GM18519 (cell line): ENCODE measurements around the gene FNDC1.
"Not testable (repeated sequence)": the region's sequence is repeated elsewhere in the genome, so short reads cannot be mapped to it uniquely, and the experiment has no call there.

Experiments
- ATAC-seq: cut with Tn5 transposase; IDR thresholded peaks from one replicate; pipeline ENCODE4 v1.9.1; 2021; ENCODE audit warnings: mild to moderate bottlenecking, moderate library complexity; ENCODE audit not compliant: unreplicated experiment, low FRiP score

FNDC1 gene

DNA sequence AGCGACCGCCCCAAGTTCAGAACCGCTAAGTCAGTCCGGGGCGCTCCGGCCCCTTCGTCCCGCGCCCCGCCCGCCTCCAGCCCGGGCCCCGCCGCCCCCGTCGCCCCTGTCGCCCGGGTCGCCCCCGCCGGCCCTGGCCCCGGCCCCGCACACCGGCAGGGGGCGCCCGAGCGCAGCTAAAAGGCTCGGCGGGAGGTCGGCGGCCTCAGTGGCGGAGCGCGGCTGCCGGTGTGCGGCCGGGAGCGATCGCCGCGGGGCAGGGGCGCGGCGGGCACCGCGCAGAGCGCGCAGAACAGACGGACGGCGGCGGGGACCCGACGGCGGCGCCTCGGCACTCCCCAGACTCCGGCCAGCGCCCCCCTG lies at the start of gene FNDC1:
Gene FNDC1, plus strand, starts transcription at position 208 of the 363 bp plus-strand sequence. CDS start 197 bp downstream, outside the sequence.
- ATAC-seq = no peak

DNA sequence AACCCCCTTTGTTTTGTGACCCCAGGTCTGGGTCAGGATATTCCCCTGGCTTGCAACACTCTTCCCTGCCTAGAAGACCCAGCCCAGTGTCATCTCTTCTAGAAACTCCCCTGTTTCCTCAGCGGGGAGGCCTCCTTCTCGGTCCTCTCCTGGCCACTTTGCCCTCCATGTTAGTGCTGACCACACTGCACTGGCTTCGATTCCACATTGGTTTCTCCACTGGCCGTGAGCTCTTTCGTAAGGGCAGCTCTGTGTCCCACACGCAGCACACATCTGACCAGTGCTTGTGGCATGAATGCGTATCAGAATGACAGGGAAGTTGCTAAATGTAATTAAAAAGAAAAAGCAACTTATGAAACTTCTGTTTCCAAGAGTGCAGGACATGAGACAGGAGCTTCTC lies 49.4 kb upstream of the FNDC1 start:
- ATAC-seq = no peak

DNA sequence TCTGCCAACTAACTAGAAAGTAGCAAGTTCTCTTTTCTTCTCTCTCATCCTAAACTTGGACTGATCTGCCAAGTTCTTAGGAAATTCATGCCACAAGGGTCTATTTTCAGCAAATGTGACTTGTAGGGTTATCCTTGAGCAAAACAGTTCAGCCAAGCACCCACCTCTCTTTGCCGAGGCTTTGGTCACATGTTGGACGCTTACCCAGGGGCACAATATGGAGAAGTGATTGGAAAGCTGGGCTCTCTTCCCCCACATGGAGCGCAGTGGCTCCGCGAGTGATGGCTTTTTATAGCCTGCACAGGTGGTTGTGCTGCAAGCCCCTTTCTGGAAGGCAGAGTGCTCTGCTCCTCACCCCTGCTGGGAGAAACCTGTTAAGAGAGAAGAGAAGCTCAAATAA lies 47.7 kb upstream of the FNDC1 start:
- no peak for ATAC-seq

DNA sequence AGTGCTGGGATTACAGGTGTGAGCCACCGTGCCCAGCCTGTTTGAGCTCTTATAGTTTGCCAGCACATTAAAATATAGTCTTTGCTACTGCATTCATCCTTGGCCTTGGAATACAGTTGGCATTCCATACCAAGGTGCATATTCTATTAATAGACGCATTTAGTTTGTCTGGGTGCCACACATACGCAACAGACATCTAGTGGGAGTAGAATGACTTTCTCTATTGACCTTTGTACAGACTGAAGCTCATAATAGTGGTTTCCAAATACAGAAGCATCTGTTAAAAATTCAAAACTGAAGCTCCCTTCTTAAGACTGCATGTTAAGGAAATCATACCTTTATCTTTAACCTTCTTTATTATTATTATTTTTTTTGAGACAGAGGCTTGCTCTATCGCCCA lies 46.7 kb upstream of the FNDC1 start:
- ATAC-seq = no peak

DNA sequence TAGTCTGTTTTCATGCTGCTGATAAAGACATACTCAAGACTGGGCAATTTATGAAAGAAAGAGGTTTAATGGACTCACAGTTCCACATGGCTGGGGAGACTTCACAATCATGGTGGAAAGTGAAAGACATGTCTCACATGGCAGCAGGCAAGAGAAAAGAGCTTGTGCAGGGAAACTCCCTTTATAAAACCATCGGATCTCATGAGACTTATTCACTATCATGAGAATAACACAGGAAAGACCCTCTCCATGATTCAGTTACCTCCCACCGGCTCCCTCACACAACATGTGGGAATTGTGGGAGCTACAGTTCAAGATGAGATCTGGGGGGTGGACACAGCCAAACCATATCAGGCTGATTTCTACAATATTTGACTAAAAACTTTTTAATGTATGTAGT lies 45.4 kb upstream of the FNDC1 start:
- ATAC-seq = not testable (repeated sequence)

DNA sequence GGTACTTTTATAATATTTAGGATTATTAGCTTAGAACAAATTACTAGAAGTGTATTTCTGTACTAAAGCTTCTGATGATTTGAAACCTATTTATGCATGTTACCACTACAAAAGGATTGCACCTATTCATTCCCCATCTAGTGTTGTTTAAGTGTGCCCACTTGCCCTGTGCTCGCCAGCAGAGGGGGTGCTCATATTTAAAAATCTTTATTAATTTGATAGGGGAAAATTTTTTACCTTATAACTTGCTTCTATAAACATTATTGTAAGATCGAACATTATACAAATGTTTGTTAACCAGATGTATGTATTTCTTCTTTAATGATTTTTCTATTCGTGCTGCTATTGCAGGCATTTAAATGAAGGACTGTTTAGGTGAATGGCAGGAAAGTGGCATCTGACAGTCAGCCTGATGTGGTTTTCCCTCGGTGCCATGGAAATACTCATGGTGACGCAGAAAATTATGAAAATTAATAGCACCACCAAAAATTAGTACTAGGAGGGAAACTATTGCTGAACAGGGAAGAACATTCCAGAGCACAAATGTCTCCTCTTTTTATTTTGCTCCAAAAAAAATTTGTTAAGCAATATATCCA lies 44.1 kb upstream of the FNDC1 start:
- ATAC-seq = no peak

DNA sequence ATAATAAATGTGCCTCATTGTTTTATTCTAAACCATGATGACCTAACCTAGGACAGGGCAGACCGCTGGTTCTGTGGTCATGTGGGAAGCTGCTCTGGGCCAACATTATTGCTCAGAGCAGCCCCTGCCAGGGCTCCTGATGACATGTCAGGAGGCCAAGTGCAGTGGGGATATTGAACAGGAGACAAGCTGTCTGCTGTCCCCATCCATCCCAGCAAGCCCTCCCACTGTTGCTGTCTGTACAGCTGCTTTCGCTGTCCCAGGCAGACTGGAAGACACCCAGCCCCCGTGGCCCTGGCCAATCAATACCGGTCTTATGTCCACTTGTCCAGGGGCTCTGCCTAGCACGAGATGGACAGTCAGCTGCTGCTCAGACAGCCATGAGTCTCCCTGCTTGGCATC lies 43.2 kb upstream of the FNDC1 start:
- no peak for ATAC-seq

DNA sequence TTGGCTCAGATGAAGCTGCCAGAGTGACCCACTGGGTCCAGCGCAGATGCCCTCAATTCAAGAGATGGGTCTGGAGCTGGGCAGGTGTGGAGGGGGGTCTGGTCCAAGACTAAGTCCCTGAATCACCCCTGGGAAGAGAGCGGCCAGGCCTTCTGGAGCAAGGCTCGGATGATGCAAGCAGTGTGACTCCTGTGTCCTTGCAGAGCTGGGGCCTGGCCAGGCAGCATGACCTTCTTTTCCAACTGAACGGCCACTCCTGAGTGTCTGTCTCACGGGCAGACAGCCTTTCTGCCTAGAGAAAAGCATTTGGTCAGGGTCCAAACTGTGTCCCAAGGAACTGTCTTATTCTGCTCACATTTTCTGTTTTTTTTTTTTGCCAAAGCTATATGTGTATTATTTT lies 42.6 kb upstream of the FNDC1 start:
- no peak for ATAC-seq

DNA sequence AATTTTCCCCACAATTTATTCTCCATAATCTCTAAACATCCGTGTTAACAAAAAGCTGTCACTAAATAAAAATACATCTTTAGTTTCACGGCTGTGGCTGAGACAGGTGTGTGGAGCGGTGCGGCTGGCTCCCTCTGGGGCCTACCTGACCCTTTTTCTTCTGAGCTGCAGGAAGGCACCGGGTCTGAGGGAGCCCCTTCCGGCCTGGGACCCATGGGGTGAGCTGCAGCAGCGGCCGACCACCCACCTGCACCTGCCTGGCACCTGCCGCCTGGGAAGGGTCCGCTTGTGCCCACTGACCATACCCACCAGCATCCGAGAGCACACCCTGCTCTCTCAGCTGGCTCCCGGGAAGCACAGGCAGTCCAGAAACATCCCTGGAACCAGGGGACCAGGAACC lies 41.5 kb upstream of the FNDC1 start:
- ATAC-seq = no peak

DNA sequence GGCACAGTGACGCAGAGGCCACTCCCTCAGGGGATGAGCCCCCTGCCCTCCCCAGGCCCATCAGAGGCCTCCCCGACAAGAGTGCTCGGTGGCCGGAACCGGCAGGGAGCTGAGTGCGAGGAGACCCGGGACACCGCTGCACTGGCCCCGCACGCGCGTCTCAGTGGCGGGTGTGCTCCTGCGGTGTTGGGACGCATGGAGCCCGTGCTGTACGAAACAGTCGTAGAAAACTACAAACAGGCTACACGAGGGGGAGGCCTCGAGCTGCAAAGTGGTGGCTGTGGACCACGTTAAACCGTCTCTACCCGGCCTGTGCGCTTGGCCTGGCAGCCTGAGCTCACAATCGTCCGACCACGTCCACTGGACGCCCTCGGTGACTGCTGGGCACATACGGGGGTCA lies 40.2 kb upstream of the FNDC1 start:
- ATAC-seq = no peak

DNA sequence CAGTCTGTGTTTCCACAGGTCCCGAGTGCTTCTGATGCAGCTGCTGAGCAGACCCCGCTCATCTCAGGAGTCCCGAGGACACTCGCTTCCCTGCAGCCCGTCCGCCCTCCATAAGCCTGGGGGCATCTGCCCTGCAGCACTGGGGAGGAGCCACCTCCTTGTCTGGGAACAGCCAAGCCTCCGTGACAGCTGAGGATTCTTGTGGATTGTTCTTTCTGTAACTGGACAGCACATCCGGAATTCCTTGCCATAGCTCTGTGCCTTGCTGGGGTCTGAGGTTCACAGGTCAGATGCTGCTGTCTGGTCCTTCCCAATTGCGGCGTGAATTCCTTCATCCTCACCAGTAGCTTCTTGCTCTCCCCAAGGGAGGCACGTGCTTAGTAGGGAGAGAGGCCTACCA lies 38.4 kb upstream of the FNDC1 start:
- ATAC-seq = no peak

DNA sequence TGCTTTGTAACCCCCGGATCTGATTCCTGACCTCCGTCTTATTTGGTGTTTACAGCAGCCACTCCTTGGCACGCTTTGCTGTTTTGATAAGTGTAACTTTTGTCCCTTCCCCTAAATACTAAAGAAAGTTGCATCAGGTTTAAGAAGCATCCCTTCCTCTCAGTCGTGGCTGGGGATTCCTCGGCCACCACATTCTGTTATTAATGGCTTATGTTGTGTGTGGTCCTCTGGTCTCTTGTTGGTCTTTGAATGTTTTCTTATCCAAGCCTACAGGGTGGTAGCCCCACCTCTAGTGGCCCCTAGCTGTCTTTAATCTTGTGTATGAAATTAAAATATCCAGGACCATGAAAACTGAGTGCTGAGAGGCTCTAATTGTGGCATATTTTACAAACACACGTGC lies 37.5 kb upstream of the FNDC1 start:
- no peak for ATAC-seq

DNA sequence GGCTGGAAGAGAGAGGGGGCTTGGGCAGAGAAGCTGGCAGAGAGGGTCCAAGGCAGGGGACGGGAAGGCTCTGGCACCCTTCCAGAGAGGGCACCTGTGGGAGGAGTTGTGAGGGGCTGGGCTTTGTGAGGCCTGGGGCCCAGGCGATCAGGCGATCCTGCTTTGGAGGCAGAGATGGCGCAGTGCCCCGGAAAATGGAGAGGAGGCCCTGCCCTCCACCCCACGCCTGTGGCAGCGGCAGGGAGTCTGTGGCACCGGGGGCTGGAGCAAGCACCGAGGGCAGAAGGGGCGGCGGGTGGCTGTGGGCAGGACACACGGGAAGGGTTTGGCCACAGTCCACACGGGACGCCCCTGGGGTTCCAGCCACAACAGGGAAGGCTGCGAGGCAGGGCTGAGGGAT lies 36.5 kb upstream of the FNDC1 start:
- no peak for ATAC-seq

DNA sequence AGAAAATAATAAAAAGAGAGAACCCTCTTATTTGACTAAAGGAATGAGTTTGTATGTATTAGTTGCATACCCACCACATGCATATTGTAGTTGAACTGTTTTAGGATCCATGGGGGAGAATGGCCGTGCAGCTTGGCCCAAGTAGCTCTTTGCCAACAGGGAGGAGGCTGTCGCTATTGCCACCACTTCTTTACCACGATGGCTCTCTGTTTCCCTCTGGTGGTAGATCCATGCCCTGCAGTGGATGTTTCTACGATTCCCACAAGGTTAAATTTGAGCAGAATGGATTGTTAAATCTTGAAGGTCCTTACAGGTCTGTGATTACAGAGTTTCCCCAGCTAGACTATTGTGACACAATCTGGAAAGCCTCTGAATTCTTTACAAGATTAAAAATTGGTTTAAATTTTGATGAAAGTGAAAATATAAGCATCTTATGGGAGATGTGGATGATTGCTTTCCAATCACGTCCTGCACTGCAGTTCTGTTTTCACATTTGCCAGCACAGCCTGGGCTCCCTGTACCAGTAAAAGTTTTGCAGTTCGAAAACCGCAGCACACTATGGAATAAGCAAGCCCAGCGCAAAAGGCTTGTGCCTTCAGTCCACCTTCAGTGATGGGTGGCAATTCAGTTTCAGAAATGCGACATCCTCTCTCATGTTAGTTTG lies 34.4 kb upstream of the FNDC1 start:
- peak; percentile 76 for ATAC-seq

DNA sequence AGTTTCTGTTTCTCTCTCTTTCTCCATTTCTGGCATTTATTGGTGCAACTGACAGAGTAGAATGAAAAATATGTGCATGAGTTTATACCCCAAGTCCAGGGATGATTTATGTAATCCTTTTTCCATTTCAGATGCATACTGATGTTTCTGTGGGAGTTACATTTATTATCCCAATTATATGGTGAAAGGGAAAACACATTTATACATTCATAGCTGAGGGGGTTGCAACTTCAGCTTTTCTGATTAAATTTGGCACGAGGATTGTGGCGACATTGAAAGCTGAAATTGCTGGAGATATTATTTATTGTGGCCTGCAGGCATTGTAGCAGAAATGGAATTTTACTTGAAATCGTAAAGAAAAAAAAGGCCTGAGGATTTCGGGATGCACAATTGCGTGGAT lies 31.5 kb upstream of the FNDC1 start:
- no peak for ATAC-seq

DNA sequence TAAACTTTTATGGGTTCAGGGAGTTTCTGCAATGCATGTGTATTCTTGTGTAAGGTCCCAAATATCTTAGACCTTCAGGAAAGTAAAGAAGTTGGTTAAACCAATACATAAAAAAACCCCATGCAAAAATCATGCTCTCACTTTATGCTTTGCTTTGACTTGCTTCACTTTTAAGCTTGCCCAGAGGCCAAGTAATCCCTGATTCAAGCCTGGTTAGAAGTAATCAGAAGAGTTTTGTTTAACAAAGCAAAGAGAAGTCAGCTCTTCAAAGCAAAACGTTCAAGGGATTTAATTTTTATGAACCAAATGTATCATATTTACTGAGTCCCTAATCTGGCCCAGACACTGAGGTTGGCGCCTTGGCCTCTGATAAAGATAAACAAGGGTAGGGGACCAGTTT lies 26.7 kb upstream of the FNDC1 start:
- ATAC-seq = no peak

DNA sequence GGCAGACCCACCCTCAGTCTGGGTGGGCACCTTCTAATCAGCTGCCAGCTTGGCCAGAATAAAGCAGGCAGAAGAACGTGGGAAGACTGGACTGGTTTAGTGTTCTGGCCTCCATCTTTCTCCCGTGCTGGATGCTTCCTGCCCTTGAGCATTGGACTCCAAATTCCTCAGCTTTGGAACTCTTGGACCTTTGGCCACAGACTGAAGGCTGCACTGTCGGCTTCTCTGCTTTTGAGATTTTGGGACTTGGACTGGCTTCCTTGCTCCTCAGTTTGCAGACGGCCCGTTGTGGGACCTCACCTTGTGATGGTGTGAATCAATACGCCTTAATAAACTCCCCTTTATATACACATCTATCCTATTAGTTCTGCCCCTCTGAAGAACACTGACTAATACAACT lies 20.6 kb upstream of the FNDC1 start:
- ATAC-seq = no peak

DNA sequence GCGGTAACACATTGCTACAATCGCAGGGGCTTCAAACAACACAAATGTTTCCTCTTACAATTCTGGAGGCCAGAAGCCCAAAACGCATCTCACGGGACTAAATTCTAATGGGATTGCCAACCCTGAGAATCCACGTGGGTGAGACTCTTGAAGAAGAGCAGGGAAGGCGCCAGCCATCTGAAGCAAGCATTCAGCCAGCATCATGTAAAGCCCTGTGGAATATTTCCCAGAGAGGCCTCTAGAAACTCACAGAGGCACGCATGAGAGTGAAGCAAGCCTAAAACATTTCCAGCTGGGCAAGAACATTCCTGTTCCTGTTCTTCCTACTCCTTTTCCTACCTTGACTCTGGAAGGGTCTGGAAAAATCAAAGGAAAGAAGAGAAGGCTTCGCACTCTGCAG lies 19.6 kb upstream of the FNDC1 start:
- ATAC-seq = no peak

DNA sequence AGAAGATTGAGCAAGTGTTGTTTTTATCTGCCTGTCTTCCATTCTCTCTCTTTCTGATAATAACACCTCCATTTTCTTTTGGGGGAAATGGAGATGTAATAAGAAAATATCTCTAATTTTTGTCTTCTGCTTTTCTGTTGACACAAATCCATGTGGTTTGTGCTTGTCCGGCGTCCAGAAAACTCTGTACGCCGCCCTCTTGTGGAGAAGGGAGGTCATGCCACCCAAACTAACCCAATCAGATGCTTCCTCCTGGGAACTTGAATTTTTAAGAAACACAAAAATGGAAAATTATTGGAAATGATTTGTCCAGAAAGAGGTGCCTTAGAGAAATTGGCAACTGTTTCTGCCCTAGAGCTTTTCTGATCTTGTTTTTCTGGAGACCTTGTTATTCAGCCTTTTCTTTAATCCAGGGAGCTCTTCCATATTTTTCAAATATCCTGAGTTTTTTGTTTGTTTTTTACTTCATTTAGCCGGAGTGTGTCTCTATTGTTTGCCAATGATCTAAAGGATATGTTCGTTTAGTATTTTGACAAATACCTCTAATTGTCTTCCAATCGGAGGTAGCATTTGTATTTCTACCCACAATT lies 17.8 kb upstream of the FNDC1 start:
- no peak for ATAC-seq

DNA sequence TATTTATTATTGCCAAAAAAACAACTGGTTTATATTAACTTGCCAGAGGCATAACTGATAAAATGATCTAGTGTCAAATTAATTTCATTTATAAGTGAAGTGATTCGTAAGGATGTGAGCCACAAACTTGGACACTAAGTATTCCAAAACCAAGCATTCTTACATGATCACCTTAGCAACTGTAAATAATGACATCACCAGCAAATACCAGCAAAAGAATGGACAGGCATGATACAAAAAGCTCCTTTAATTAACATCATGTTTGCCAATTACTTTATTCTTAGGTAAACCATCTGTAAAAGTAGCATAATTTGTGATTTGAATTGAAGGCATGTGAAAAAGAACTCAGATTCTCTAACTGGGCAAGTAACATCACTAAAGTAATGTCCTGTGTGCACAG lies 17.2 kb upstream of the FNDC1 start:
- ATAC-seq = no peak

DNA sequence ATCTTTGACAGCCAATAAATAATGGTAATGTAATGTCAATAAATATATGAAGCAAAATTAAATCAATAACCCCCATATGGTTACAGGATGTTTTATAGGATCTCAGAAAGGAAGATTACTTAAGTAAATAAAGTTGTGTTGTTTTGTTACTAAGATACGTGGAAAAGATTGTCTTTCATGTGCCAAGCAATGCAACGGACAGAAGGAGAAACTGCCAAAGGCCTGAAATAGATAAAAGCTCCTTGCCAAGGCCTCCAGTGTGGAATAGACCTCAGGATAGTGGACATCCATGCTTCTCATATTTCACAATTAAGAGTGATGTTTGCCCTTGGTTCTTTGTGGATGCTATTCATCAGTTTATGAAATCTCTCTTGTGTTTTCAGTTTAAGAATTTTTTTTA lies 16.4 kb upstream of the FNDC1 start:
- ATAC-seq = no peak

DNA sequence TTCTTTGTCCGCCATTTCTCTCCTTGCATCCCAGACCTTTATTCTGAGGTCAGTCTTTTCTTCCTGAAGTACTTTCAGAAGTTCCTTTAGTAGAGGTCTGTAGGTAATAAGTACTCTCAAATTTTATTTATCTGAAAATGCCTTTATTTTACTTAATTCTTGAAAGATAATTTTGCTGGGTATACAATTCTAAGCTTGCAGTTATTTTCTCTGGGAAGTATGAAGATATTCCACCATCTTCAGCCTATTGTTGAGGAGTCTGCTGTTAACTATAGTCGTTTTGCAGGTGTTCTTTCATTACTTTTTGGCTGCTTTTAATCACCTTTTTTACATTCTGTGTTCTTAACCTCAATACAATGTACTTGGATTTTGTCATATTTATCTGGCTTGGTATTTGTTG lies 13.5 kb upstream of the FNDC1 start:
- ATAC-seq = no peak
